ENCODE measurements around the gene CLASRP.

CLASRP gene

DNA sequence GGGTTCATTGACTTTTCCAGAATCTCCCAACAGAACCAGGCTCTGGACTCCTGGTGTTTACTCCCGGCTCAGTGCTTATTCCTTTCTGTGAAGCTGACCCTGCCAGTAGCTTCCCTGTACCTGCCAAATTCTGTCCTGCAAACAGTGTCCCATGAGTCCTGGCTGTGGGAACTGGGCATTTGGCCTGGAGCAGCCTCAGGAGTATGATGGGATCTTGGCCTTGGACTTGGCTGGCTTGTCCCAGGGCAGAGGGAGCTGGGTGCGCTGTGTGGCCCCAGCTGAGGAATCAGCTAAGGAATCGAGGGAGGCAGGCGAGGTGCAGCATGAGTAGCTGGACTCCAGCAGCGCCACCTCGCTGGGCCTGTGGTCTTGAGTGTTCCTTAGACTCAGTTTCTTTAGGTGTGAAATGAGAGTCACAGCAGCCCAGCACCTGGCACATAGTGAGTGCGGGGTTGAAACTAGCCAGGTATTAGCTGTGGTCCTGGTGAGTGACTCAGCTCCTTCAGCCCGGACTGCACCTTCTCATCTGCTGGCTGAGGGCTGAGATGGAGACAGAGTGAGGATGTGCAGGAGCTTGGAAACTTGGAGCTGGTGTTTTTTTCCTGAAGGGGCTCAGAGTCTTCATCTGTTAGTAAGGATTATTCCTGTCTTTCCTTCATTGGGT, 10.4 kb downstream of the CLASRP start:
- TF ChIP-seq FOXP2 (optimal IDR thresholded peaks at IDR 0.05; ENCODE audit: borderline replicate concordance, extremely low read depth, extremely low read length, insufficient read depth), result no peak
- no peak for TF ChIP-seq TAF1 (IDR thresholded peaks at IDR 0.05; ENCODE audit: borderline replicate concordance, insufficient read depth, low read length)

DNA sequence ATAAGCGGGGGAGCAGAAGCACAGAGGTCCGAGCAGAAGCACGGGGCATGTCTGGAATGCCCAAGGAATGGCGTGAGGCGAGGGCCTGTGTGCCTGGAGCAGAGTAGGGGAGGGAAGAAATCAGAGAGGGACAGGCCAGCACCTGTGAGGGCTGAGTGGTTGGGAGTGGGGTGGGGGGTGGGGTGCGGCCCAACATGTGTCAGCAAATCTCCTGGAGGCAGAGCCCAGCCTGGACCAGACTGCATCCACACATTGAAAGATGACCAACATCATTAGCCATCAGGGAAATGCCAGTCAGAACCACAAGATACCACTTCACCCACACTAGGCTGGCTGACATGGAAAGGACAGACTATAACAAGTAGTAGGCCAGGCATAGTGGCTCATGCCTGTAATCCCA, 11.2 kb downstream of the CLASRP start:
- TF ChIP-seq FOXP2 (optimal IDR thresholded peaks at IDR 0.05; ENCODE audit: borderline replicate concordance, extremely low read depth, extremely low read length, insufficient read depth) (no peak), TAF1 (IDR thresholded peaks at IDR 0.05; ENCODE audit: borderline replicate concordance, insufficient read depth, low read length) (no peak), SIN3A (IDR thresholded peaks at IDR 0.05; ENCODE audit: borderline replicate concordance, insufficient read depth, low read length) (no peak), REST (IDR thresholded peaks at IDR 0.05; ENCODE audit: insufficient read depth in 1 of 2, low read depth in 2 of 2, low read length in 2 of 2) (no peak), POLR2AphosphoS5 (IDR thresholded peaks at IDR 0.05; ENCODE audit: low read depth, low read length) (no peak)

DNA sequence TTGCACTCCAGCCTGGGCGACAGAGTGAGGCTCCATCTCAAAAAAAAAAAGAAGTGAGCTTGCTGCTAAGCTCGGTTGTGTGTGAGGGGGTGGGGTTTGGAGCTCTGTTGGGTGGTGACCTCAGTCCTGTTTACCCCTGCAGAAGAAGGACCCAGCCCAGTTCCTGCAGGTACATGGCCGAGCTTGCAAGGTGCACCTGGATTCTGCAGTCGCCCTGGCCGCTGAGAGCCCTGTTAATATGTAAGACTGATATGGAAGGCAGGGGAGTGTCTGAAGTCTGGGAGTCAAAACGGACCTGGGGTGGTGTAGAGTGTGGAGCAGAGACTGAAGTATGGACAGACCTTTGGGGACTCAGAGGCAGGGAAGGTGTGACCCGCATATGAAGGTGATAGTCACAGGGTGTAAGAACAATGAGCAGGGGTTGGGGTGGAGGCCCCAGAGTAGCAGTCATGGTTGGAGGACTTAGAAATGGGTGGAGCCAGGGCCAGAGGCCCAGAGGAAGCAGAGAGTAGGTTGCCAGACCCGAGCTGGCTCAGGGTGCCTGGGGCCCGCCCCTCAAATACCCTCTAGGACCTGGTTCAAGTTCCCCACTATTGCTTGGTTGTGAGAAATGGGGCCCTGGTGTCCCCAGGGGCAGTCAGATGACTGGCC, 13.2 kb downstream of the CLASRP start:
- no peak for TF ChIP-seq SIN3A (IDR thresholded peaks at IDR 0.05; ENCODE audit: borderline replicate concordance, insufficient read depth, low read length)
- no peak for TF ChIP-seq POLR2AphosphoS5 (IDR thresholded peaks at IDR 0.05; ENCODE audit: low read depth, low read length)
- no peak for TF ChIP-seq FOXP2 (optimal IDR thresholded peaks at IDR 0.05; ENCODE audit: borderline replicate concordance, extremely low read depth, extremely low read length, insufficient read depth)
- no peak for TF ChIP-seq TAF1 (IDR thresholded peaks at IDR 0.05; ENCODE audit: borderline replicate concordance, insufficient read depth, low read length)
- TF ChIP-seq REST (IDR thresholded peaks at IDR 0.05; ENCODE audit: insufficient read depth in 1 of 2, low read depth in 2 of 2, low read length in 2 of 2), result no peak

- TF ChIP-seq POLR2AphosphoS5 (IDR thresholded peaks at IDR 0.05; ENCODE audit: low read depth, low read length), result no peak
- no peak for TF ChIP-seq TAF1 (IDR thresholded peaks at IDR 0.05; ENCODE audit: borderline replicate concordance, insufficient read depth, low read length)
- no peak for TF ChIP-seq FOXP2 (optimal IDR thresholded peaks at IDR 0.05; ENCODE audit: borderline replicate concordance, extremely low read depth, extremely low read length, insufficient read depth)
- TF ChIP-seq REST (IDR thresholded peaks at IDR 0.05; ENCODE audit: insufficient read depth in 1 of 2, low read depth in 2 of 2, low read length in 2 of 2), result no peak
- TF ChIP-seq SIN3A (IDR thresholded peaks at IDR 0.05; ENCODE audit: borderline replicate concordance, insufficient read depth, low read length), result no peak
Measured at GRCh38 chr19:45056831-45057230, 18.0 kb downstream of the CLASRP start.

- TF ChIP-seq TAF1 (IDR thresholded peaks at IDR 0.05; ENCODE audit: borderline replicate concordance, insufficient read depth, low read length) (no peak), POLR2AphosphoS5 (IDR thresholded peaks at IDR 0.05; ENCODE audit: low read depth, low read length) (no peak), SIN3A (IDR thresholded peaks at IDR 0.05; ENCODE audit: borderline replicate concordance, insufficient read depth, low read length) (no peak), FOXP2 (optimal IDR thresholded peaks at IDR 0.05; ENCODE audit: borderline replicate concordance, extremely low read depth, extremely low read length, insufficient read depth) (no peak)
Measured at GRCh38 chr19:45057444-45057843, 18.6 kb downstream of the CLASRP start.

- TF ChIP-seq POLR2AphosphoS5 (IDR thresholded peaks at IDR 0.05; ENCODE audit: low read depth, low read length) (no peak), REST (IDR thresholded peaks at IDR 0.05; ENCODE audit: insufficient read depth in 1 of 2, low read depth in 2 of 2, low read length in 2 of 2) (no peak)
Measured at GRCh38 chr19:45058622-45059159, 19.8 kb downstream of the CLASRP start.
